Cardiac fibroblast (primary cell): Measurements from ENCODE around the gene MED14.
"Not testable (repeated sequence)": the region's sequence is repeated elsewhere in the genome, so short reads cannot be mapped to it uniquely, and the experiment has no call there.

Experiments used
- DNase-seq, 2 donors: peaks; one replicate each; pipeline versions ENCODE4 v3.0.0 to v3.0.0-alpha.2; 2010; ENCODE audit warnings: low read depth in 2 of 2
- H3K4me3 ChIP-seq, 2 donors: replicated peaks in 1 of 2; 1 replicate in 1 of 2; 2 replicates in 1 of 2; pipeline ENCODE4 v1.5.1; 2011; ENCODE audit warnings: low read depth in 2 of 2, low read length in 2 of 2, mild to moderate bottlenecking in 2 of 2, moderate library complexity in 1 of 2
- CTCF ChIP-seq: IDR thresholded peaks from one replicate; pipeline ENCODE4 v1.5.1; 2011; ENCODE audit warnings: low read depth, mild to moderate bottlenecking, low read length, inconsistent platforms

Gene MED14

GRCh38 chrX:40735325-40736169 lies at the start of gene MED14:
MED14 (minus strand) TSS chrX:40735542; CDS start chrX:40735412, 130 bp downstream.
- peak; percentile 85 to 89 for DNase-seq
- TF ChIP-seq CTCF: peak; percentile 44
- peak within 1 kb of the TSS; percentile 61 to 71 for H3K4me3 ChIP-seq

- H3K4me3 ChIP-seq: no peak overlapping the region
These were observed 49.3 kb upstream of the MED14 start for GRCh38 chrX:40784516-40785151.

GRCh38 chrX:40782644-40783259 lies 47.4 kb upstream of the MED14 start:
- not testable (repeated sequence) for DNase-seq

More at GRCh38 chrX:40784516-40785151, 49.3 kb upstream of the MED14 start:
- TF ChIP-seq CTCF: no peak
- DNase-seq: no peak

GRCh38 chrX:40780951-40781350 lies 45.6 kb upstream of the MED14 start:
- no peak for TF ChIP-seq CTCF
- no peak for DNase-seq

More at GRCh38 chrX:40782644-40783259, 47.4 kb upstream of the MED14 start:
- H3K4me3 ChIP-seq: not testable (repeated sequence)

GRCh38 chrX:40780082-40780481 lies 44.7 kb upstream of the MED14 start:
- no peak for DNase-seq
- no peak for TF ChIP-seq CTCF

More at GRCh38 chrX:40780951-40781350, 45.6 kb upstream of the MED14 start:
- no peak overlapping the region for H3K4me3 ChIP-seq

GRCh38 chrX:40778861-40779575 lies 43.7 kb upstream of the MED14 start:
- H3K4me3 ChIP-seq: no peak overlapping the region
- DNase-seq: peak; percentile 14 to 60
- no peak for TF ChIP-seq CTCF

More at GRCh38 chrX:40780082-40780481, 44.7 kb upstream of the MED14 start:
- H3K4me3 ChIP-seq: no peak overlapping the region
